SJCRH30 (cell line): ENCODE data around the gene ASL. TPM values are rescaled to one million over a fixed set of nuclear protein-coding genes. Genes with fewer than 3 reads are reported as not detected.
"Not testable (repeated sequence)": the region's sequence is repeated elsewhere in the genome, so short reads cannot be mapped to it uniquely, and the experiment has no call there.

Source experiments
- DNase-seq, 2 experiments: peaks; one replicate each; pipeline ENCODE4 v3.0.0-alpha.2; 2015 to 2020
- H3K27ac ChIP-seq: fragments of 250-450 bp; sonication (Bioruptor Pico); 2 replicates; pipeline ENCODE4 v1.5.1; 2020; ENCODE audit warnings: mild to moderate bottlenecking, moderate library complexity
- H3K27me3 ChIP-seq: fragments of 250-450 bp; sonication (Bioruptor Pico); 2 replicates; pipeline ENCODE4 v1.5.1; 2020; ENCODE audit warnings: mild to moderate bottlenecking, moderate library complexity
- H3K36me3 ChIP-seq: fragments of 250-450 bp; sonication (Bioruptor Pico); 2 replicates; pipeline ENCODE4 v1.5.1; 2020; ENCODE audit warnings: mild to moderate bottlenecking, moderate library complexity
- H3K4me1 ChIP-seq: fragments of 250-450 bp; sonication (Bioruptor Pico); 2 replicates; pipeline ENCODE4 v1.5.1; 2020; ENCODE audit warnings: mild to moderate bottlenecking, moderate library complexity
- H3K4me3 ChIP-seq: fragments of 250-450 bp; sonication (Bioruptor Pico); 2 replicates; pipeline ENCODE4 v1.5.1; 2020; ENCODE audit warnings: mild to moderate bottlenecking, moderate library complexity
- H3K9me3 ChIP-seq: fragments of 250-450 bp; sonication (Bioruptor Pico); replicated peaks from 2 replicates; pipeline ENCODE4 v1.5.1; 2020; ENCODE audit warnings: mild to moderate bottlenecking, moderate library complexity
- total RNA-seq: library from RNA; depleted of rRNA; stranded (reverse); fragments of >200 nt; shearing (Covaris generic); gene quantifications from 2 replicates; pipeline ENCODE4 v1.2.3, GENCODE V29; 2014

The ASL gene
- total RNA-seq, 1 experiment from 2014 or later: 15.0 TPM

DNA sequence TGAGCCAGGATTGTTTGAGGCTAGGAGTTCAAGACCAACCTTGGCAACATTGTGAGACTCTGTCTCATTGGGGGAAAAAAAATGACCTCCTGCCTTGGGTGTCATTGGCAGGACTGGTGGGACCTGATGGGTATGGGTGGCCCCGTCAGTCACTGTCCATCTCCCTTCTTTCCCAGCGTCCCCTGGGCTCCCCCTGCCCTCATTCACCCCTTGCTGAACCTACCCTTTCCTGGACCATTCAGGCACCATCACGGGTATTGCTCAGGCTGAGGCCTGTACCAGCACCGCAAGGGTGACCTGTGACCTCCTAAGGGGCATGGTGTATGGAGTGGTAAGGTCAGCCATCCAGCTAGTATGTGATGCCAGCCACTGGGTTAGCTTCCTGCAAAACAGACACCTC, 19.4 kb downstream of the ASL start:
- Histone ChIP-seq H3K9me3 (no peaks in the 10 kb centered on the region), H3K4me3 (no peak overlapping the region), H3K27me3 (no peaks in the 10 kb centered on the region), H3K36me3 (no peaks in the 10 kb centered on the region), H3K27ac (no peak overlapping the region), H3K4me1 (no peaks in the 10 kb centered on the region)
- no peak for DNase-seq

DNA sequence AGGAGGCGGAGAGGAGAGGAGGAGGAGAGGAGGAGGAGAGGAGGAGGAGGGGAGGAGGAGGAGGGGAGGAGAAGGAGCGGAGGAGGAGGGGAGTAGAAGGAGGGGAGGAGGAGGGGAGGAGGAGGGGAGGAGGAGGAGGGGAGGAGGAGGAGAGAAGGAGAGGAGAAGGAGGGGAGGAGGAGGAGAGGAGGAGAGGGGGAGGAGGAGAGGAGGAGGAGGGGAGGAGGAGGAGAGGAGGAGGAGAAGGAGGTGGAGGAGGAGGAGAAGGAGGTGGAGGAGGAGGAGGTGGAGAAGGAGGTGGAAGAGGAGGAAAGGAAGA, 23.6 kb downstream of the ASL start:
- H3K27ac ChIP-seq: no peak overlapping the region
- DNase-seq: no peak
- no peak overlapping the region for H3K4me3 ChIP-seq
- H3K9me3 ChIP-seq: no peaks in the 10 kb centered on the region
- no peaks in the 10 kb centered on the region for H3K36me3 ChIP-seq
- H3K4me1 ChIP-seq: no peaks in the 10 kb centered on the region; the same call in 1 of the 2 replicates
- no peaks in the 10 kb centered on the region for H3K27me3 ChIP-seq

GRCh38 chr7:66099551-66100407, 24.2 kb downstream of the ASL start:
- peak; percentile 62 to 76 for DNase-seq
- H3K4me3 ChIP-seq: peak overlapping the region; percentile 48
- no peaks in the 10 kb centered on the region for H3K27me3 ChIP-seq
- H3K4me1 ChIP-seq: no peaks in the 10 kb centered on the region; the same call in 1 of the 2 replicates
- no peaks in the 10 kb centered on the region for H3K36me3 ChIP-seq
- H3K27ac ChIP-seq: no peak overlapping the region
- H3K9me3 ChIP-seq: no peaks in the 10 kb centered on the region

DNA sequence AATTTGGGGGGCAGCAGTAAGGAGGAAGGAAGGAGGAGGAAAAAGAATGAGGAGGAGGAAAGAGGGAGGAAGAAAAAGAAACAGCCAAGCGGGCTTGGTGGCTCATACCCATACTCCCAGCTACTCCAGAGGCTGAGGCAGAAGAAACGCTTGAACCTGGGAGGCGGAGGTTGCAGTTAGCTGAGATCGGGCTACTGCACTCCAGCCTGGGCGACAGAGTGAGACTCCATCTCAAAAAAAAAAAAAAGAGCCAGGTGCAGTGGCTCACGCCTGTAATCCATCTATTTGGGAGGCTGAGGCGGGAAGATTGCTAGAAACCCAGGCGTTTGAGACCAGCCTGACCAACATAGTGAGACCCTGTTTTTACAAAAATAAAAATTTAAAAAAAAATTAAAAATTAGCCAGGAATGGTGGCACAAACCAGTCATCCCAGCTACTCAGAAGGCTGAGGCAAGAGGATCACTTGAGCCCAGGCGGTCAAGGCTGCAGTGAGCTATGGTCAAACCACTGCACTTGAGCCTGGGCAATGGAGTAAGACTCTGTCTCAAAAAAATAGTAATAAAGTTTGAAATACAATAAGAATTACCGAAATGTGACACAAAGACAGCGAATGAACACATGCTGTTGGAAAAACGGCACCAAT, 24.9 kb downstream of the ASL start:
- peak in 1 of 2 experiments; percentile 42 for DNase-seq
- Histone ChIP-seq H3K27ac (no peak overlapping the region), H3K36me3 (no peaks in the 10 kb centered on the region), H3K4me1 (no peaks in the 10 kb centered on the region; the same call in 1 of the 2 replicates), H3K4me3 (peak overlapping the region; percentile 48), H3K9me3 (no peaks in the 10 kb centered on the region), H3K27me3 (no peaks in the 10 kb centered on the region)

GRCh38 chr7:66102168-66102567, 26.5 kb downstream of the ASL start:
- not testable (repeated sequence) for H3K4me1 ChIP-seq

GRCh38 chr7:66103994-66104393, 28.4 kb downstream of the ASL start:
- not testable (repeated sequence) for H3K27ac ChIP-seq, H3K4me1 ChIP-seq, H3K36me3 ChIP-seq, H3K4me3 ChIP-seq, H3K9me3 ChIP-seq, DNase-seq, H3K27me3 ChIP-seq

More at GRCh38 chr7:66102168-66102567, 26.5 kb downstream of the ASL start:
- H3K9me3 ChIP-seq, H3K27ac ChIP-seq, H3K36me3 ChIP-seq, H3K27me3 ChIP-seq, H3K4me3 ChIP-seq, DNase-seq: not testable (repeated sequence)

GRCh38 chr7:66105263-66105748, 29.7 kb downstream of the ASL start:
- Histone ChIP-seq H3K4me3 (no peak overlapping the region), H3K9me3 (no peaks in the 10 kb centered on the region; the same call in 1 of the 2 replicates), H3K27ac (no peak overlapping the region), H3K36me3 (no peaks in the 10 kb centered on the region), H3K4me1 (no peaks in the 10 kb centered on the region; the same call in 1 of the 2 replicates), H3K27me3 (no peaks in the 10 kb centered on the region)
- DNase-seq: no peak

GRCh38 chr7:66108410-66108809, 32.8 kb downstream of the ASL start:
- H3K9me3 ChIP-seq, H3K4me3 ChIP-seq, H3K27ac ChIP-seq, H3K36me3 ChIP-seq, DNase-seq, H3K27me3 ChIP-seq, H3K4me1 ChIP-seq: not testable (repeated sequence)

DNA sequence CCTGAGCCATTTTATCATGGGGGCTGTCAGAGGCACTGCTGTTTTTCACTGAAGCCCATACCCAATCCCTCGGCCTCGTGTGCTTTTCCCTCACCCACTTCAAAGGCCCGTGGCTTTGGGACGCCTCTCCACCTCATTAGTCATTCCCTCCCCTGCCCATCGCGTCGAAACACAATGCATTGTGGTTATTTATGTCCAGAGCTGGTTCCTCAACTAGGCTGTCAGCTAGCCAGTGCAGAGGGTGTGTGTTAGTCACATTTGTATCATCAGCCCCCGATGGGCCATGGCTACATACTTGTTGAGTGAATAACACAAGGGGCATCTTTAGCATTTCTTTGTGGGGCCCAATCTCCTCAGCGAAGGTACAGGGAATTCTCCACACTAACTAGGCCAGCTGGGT, 35.2 kb downstream of the ASL start:
- peak; percentile 47 to 48 for DNase-seq
- no peaks in the 10 kb centered on the region for H3K27me3 ChIP-seq
- no peak overlapping the region for H3K4me3 ChIP-seq
- H3K9me3 ChIP-seq: no peaks in the 10 kb centered on the region; the same call in 1 of the 2 replicates
- 0 out of 2 replicates have a peak, but pooled peaks cover 2% of the 10 kb centered on the region for H3K4me1 ChIP-seq
- no peak overlapping the region for H3K27ac ChIP-seq
- H3K36me3 ChIP-seq: no peaks in the 10 kb centered on the region

DNA sequence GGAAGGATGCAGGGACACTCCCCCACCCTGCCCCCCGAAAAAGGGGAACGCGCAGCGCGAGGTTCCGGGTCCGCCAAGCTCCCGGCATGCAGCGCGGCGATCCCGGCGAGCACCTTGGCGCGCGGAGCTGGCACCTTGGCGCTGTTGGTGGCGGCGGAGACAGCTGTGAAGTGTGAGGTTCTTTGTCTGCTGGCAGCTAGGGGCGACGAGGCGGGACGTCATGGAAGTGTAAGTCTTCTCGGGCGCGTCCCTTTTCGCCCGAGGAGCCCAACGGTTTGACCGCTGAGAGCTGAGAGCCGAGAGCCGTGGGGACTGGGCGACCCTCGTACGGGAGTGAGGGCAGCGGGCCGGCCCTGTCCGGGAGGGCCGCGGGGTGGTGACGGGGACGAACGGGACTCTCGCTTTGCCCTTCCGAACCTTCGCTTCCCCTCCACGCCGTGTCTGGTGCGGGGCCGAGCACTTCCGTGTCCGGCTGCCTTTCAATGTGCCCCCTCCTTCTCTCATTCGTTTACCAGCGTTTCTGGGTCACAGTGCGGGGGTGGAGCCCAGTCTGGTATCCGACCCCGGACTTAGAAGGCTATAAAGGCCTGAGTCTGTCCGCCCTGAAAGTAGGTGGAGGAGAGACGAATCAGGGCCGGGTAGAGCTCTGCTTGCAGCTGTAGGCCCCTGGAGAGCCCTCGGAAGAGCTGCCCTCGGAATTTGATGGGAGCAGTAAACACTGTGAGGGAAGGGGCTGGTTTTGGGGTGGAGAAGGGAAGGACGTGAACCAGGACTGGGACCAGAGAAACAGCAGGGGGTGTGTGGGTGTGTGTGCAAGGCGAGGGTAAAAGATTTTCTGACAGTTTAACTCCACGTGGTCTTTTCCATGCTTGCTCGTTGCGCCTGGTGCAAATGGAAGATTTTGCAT, 39.4 kb downstream of the ASL start, which contains the start of gene CRCP:
CRCP (plus strand) TSS at position 105 of the 907 bp plus-strand sequence; CDS start at position 221, 116 bp downstream.
- DNase-seq: peak; percentile 90 to 91
- Histone ChIP-seq H3K27me3 (no peaks in the 10 kb centered on the region), H3K27ac (peak within 1 kb of the TSS; percentile 94), H3K4me1 (0 out of 2 replicates have a peak, but pooled peaks cover 5% of the 10 kb centered on the region), H3K36me3 (0 out of 2 replicates have a peak, but pooled peaks cover 6% of the 10 kb centered on the region), H3K4me3 (peak within 1 kb of the TSS; percentile 89), H3K9me3 (no peaks in the 10 kb centered on the region; the same call in 1 of the 2 replicates)

- H3K36me3 ChIP-seq, H3K9me3 ChIP-seq, DNase-seq, H3K27ac ChIP-seq, H3K4me3 ChIP-seq, H3K27me3 ChIP-seq, H3K4me1 ChIP-seq: not testable (repeated sequence)
Observed at GRCh38 chr7:66116680-66117420, 41.2 kb downstream of the ASL start.

- H3K4me3 ChIP-seq: no peak overlapping the region
- no peak for DNase-seq
- H3K36me3 ChIP-seq: peaks cover 6% of the 10 kb centered on the region; the same call in 1 of the 2 replicates
- no peak overlapping the region for H3K27ac ChIP-seq
- 0 out of 2 replicates have a peak, but pooled peaks cover 5% of the 10 kb centered on the region for H3K4me1 ChIP-seq
- H3K9me3 ChIP-seq: no peaks in the 10 kb centered on the region
- no peaks in the 10 kb centered on the region for H3K27me3 ChIP-seq
Observed at GRCh38 chr7:66118603-66119002, 43.0 kb downstream of the ASL start.

GRCh38 chr7:66119245-66119850, 43.7 kb downstream of the ASL start:
- H3K4me1 ChIP-seq: 0 out of 2 replicates have a peak, but pooled peaks cover 5% of the 10 kb centered on the region
- no peaks in the 10 kb centered on the region for H3K27me3 ChIP-seq
- H3K9me3 ChIP-seq: no peaks in the 10 kb centered on the region
- no peak overlapping the region for H3K4me3 ChIP-seq
- H3K36me3 ChIP-seq: peaks cover 6% of the 10 kb centered on the region; the same call in 1 of the 2 replicates
- DNase-seq: no peak
- H3K27ac ChIP-seq: no peak overlapping the region
